Islet precursor cell (in vitro differentiated cells): Measurements from ENCODE around the gene KYAT1.

Source experiments
- DNase-seq: peaks from one replicate; pipeline ENCODE4 v3.0.0-alpha.2; 2018

Gene KYAT1

DNA sequence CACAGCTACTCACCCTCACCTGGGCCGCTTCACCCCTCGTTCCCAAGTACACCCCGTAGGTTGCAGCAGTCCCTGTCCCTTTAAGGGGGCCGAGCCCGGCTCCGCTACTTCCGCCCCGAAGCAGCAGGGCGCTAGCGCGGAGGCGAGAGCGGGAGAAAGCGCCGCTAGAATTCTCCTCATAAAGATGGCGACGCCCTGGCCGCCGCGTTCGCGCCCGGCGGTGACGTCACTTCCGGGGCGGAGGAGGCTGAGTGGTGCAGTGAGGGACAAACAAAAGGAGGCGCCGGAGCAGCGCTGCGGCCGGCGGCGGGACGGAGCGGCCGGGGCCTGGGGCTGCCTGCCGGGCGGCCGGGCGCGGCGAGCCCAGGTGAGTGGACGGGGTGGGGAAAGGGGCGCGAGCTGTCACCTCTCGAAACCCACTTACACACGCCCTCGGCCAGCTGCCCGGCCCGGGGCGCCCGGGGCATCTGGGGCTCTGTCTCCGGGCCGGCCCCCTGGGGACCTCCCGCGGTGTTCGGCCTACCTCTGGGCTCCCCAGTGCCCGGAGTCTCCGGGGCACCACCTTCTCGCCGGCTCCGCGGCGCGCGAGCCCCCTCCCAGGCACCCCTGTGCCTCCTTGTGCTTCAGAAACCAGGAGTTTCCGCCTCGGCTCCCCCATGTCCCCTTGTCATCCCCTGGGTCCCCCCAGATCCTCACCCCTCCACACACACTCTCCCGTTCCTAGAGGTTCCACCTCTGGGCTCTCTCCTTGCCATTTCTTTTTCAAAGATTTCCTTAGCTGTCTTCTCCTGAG lies at the start of gene KYAT1, which contains the start of gene LRRC8A:
Gene KYAT1, minus strand, starts transcription at position 67 of the 793 bp plus-strand sequence. CDS start 36,545 bp downstream, outside the sequence.
Gene LRRC8A, plus strand, starts transcription at position 250 of the 793 bp plus-strand sequence. CDS start 25,032 bp downstream, outside the sequence.
- DNase-seq: peak; percentile 98

DNA sequence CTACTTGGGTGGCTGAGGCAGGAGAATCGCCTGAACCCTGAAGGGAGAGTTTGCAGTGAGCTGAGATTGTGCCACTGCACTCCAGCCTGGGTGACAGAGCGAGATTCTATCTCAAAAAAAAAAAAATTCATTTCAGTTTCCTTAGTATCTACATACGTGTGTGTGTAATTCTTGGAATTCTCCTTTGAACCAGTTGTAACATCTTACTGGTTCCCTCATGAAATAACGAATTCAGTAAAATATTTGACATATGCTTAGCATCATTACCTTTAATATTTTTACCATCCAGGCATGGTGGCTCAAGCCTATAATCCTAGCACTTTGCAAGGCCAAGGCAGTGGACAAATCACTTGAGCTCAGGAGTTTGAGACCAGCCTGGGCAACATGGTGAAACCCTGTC lies 47.8 kb upstream of the KYAT1 start:
- DNase-seq: no peak

- no peak for DNase-seq
Measured at GRCh38 chr9:128928624-128929023, 46.9 kb upstream of the KYAT1 start.

DNA sequence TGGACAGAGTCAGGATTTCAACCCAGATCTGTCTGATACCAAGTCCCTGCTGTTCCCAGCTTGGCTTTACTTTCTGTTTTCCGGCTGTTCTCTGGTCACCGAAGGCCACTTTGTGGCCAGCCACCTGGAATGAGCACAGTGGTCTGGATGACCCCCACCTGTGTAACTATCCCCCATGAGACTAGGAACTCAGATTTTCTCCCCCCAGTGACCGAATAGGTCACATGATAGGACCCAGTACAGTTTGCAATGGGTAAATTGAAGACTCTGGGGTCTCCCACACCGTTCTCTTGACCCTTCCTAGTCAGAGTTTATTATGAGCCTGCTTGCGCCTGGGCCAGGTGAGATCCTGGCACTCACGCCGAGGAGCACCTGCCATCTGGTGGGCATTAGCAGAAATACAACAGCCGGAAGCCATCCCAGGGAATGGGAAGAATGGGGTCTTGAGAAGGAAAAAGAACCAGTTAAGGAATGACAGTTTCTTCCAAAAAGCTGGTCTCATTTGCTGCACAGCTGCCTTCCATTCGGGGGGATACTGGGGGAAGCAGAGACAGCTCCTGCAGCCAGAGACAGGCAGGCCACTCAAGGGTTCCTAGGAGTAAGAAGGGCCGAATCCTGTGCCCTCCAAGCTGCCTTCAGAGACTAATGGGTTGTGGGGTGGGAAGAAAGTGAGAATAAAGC lies 46.1 kb upstream of the KYAT1 start:
- peak; percentile 83 for DNase-seq

GRCh38 chr9:128923493-128923883 lies 41.7 kb upstream of the KYAT1 start:
- no peak for DNase-seq

DNA sequence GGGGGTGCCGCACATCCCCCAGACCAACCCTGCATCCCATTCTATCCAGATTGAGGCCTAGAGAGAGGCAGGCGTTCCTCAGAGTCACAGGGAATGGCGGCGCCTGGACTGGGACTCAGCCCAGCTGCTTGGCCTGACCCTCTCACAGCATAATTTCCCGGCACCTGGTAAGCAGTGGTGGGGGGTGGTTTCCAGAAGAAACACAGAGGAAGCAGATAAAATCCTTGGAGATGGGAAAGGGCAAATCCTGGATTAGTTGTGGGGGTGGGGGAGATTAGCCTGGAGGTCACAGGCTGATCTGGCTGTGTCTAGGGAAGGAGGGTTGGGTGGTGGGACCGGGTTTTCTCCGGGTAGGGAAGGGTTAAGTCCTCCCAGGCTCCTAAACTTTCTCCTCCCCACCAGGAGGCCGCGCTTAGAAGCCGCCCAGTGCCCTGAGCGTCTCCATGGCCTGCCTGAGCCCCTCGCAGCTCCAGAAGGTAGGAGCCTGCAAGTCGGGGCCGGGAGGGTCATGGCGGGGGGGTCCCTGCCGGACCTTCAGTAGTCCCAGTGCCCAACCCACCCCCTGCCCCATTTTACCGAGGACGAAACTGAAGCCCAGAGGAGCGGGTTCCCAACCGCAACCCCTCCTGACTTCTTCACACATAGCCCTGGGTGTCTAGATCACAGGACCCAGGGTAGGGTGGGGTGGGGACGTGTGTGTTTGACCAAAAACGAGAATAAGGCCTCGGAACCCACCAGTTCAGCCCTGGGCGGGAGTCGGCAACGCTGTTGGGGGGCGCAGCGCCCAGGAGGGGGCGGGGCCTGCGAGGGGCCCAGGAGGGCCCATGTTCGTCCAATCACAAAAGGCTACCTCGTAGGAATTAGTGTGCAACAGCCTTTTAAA lies 40.4 kb upstream of the KYAT1 start:
- peak; percentile 89 for DNase-seq

GRCh38 chr9:128920381-128921058 lies 38.8 kb upstream of the KYAT1 start, which contains the start of gene PHYHD1:
PHYHD1 (plus strand) TSS chr9:128920982; CDS start chr9:128922324, 1,342 bp downstream.
- DNase-seq: no peak

GRCh38 chr9:128919402-128920089 lies 37.8 kb upstream of the KYAT1 start:
- no peak for DNase-seq

- no peak for DNase-seq
Measured at GRCh38 chr9:128918921-128919320, 37.2 kb upstream of the KYAT1 start.

- no peak for DNase-seq
Measured at GRCh38 chr9:128917151-128917849, 35.5 kb upstream of the KYAT1 start.

GRCh38 chr9:128916745-128917144 lies 35.0 kb upstream of the KYAT1 start:
- DNase-seq: no peak

- peak; percentile 83 for DNase-seq
Measured at GRCh38 chr9:128916204-128916603, 34.5 kb upstream of the KYAT1 start.

DNA sequence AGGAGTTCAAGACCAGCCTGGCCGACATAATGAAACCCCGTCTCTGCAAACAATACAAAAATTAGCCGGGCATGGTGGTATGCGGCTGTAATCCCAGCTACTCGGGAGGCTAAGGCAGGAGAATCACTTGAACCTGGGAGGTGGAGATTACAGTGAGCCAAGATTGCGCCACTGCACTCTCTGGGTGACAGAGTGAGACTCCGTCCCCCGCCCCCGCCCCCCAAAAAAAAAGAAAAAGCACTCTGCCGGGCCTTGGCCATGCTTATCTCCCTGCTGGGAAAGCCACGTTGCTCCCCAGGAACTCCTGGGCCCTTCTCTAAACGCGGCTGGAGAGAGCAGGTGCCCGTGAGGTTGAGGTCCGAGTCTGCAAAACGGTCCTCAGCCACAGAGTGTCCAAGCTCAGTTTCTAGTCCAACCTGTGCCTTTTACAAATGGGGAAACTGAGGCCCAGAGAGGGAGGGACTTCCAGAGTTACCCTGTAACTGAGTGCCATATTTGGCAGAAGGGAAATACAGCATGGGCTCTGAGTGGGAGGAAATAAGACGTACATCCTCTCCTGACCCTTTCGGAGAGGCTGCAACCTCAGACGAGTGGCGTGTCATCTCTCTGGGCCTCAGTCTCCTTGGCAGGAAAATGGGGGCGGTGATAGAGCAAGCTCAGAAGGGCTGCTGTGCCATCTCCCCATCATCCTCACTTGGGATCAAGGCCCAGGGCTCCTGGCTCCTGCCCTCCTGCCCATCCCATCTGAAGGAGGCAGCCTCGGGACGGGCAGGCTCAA lies 32.4 kb upstream of the KYAT1 start:
- DNase-seq: no peak

DNA sequence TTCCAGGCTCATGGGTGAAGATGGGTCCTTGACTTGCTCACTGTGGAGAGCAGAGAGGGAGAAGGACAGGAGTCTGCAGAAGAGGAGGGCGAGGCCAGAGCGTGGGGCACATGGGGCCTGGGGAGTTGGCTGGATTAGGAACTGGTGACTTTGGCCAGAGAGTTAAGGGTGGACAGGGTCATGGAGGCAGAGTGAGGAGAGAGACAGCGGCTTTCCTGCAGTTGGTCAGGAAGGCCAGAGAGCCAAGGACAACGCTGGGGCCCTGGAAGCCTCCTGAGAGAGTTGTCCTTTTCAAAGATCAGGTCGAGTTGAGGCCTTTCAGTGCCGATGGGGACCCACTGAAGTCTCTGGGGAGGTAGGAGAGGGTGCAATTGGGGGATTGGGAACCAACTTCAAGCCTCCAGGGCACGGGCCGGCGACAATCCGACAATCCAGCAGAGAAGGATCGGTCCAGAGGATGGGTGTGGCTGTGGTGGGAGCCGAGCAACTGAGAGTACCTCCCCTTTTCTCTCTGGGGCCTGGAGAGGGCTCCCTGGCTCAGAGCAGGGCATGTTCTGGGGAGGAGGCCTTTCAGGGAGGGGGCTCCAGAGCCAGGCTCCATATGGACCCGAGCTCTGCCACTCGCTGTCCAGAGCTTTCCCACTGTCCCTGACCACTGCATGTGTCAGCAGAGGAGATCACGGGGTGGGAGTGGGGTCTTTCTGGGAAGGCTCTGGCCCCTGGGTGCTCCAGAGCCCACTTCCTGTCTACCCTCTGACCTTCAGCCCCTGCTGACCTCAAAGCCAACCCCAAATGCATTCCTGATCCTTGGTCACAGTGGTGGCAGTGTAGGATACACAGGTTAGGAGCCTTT lies 31.5 kb upstream of the KYAT1 start:
- DNase-seq: no peak

GRCh38 chr9:128912270-128912853 lies 30.6 kb upstream of the KYAT1 start:
- peak; percentile 83 for DNase-seq

DNA sequence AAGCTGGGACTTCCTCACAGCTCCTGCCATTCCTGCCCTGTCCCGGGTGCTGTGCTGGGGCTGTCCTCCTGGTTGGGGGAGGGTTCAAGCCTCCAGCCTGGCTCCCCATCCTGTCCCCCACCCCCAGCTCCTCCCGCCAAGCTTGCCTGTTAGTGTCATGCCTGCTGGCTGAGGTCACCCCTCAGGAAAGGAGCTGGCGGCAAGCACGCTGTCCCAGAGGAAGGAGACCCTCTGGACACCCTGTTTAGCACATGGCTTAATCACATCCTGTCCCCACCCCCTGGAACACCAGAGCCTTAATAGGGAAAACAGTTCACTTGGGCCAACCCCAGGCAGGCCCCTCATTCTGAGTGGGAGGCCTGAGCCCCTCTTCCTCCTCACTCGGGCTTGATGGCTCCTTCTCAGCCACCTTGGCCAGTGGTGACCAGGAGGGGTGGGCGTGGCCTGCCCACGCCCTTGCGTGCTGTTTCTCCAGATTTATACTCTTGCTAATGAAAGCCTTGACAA lies 29.8 kb upstream of the KYAT1 start:
- DNase-seq: peak; percentile 96

DNA sequence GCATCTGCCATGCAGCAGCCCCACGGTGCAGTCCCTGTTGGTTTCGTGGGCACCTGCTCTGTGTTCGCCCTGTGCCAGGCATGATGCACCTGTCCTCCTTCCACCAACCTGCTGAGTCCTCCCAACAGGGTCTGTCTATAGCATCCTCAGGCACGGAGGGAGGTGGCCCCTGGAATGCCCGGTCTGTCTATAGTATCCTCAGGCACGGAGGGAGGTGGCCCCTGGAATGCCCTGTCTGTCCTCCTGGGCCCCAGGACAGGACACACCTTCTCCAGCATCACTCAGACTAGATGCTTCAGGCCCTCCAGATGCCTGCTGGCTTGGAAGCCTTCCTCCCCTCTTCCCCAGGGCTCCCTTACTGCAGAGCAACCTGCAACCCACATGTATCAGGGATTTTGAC lies 29.2 kb upstream of the KYAT1 start:
- no peak for DNase-seq

DNA sequence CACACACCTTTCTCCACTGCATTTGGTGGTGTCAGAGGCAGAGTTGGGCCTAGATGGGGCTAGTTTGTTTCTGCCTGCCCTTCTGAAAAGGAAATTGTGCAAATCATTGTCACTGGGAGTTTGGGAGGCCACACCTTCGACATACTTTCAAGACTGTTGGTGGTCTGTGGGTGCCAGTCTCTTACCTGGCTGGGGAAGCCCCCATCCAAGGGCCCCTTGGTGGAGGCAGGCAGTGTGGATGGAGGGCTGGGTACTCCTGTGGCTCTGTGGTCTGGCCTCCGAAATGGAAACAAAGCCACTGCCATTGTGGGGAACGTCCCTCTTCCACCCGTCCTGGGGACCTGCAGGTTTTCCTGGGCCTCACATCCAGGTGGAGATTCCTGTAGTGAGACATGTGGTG lies 28.1 kb upstream of the KYAT1 start:
- peak; percentile 27 for DNase-seq

DNA sequence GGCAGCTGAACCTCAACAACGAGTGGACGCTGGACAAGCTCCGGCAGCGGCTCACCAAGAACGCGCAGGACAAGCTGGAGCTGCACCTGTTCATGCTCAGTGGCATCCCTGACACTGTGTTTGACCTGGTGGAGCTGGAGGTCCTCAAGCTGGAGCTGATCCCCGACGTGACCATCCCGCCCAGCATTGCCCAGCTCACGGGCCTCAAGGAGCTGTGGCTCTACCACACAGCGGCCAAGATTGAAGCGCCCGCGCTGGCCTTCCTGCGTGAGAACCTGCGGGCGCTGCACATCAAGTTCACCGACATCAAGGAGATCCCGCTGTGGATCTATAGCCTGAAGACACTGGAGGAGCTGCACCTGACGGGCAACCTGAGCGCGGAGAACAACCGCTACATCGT lies 26.6 kb upstream of the KYAT1 start:
- DNase-seq: peak; percentile 18
